Measurements from ENCODE around the gene AP1AR.
"Not testable (repeated sequence)": the region's sequence is repeated elsewhere in the genome, so short reads cannot be mapped to it uniquely, and the experiment has no call there.

The AP1AR gene, protein sequence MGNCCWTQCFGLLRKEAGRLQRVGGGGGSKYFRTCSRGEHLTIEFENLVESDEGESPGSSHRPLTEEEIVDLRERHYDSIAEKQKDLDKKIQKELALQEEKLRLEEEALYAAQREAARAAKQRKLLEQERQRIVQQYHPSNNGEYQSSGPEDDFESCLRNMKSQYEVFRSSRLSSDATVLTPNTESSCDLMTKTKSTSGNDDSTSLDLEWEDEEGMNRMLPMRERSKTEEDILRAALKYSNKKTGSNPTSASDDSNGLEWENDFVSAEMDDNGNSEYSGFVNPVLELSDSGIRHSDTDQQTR

DNA sequence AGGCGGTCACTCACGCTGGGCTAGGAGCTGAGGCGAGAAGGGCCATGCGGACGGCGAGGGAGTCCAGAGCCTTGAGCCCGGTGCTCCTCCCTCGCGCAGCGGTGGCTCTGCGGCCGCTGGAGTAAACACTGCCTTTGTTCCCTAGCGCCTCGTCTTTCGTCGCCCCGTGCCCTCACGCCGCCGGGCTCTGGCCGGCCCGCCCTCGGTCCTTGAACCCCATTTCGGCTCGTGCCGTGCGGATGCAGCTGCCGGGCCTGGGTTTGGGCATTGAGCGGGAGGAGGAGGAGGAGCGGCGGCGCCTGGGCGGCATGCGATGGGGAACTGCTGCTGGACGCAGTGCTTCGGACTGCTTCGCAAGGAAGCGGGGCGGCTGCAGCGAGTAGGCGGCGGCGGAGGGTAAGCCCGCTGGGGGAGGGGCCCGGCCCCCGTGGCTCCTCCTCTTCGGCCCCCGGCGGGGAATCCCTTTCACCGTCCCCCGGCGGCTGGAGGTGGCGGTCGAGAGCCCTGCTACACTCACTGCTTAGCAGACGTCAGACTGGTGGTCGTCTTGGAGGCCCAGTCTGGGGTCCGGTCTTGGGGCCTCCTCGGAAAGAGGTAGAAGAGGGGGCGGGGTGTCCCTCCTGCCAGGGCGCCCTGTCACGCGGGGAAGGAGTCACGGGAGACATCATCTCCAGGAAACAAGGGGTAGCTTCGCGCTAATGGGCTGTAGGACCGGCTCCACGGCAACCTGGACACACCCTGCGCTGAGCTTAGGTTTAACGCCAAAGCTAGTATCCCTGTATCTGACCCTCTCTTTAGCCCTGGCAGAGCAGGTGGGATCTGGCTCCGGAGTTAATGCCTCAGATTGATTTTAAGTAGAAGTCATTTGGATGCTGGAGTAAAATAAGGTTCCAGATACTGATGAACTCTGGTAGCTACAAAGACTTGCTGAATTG, at the start of gene AP1AR:
AP1AR (plus strand) TSS at position 9 of the 935 bp plus-strand sequence; CDS start at position 314, 305 bp downstream.
- DNase-seq (ENCODE audit: low read depth) = peak; percentile 68

DNA sequence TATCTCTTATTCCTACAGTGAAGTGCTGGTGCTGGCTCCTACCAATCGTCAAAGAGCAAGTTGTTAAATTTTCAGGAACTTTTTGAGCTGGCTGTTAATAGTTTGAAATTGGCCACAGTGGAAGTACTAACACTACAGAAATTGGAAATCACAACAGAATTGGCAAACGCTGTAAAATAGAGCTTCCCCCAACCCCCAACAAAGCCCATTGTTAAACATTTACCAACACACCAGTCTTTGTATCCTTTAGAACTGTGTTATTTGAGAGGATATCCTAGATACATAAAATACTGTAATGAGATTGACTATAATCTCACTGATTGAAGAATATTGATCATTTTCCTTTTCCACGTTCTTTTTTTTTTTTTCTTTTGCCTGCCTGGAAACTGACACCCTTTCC, 49.0 kb upstream of the AP1AR start:
- DNase-seq (ENCODE audit: low read depth) = no peak

DNA sequence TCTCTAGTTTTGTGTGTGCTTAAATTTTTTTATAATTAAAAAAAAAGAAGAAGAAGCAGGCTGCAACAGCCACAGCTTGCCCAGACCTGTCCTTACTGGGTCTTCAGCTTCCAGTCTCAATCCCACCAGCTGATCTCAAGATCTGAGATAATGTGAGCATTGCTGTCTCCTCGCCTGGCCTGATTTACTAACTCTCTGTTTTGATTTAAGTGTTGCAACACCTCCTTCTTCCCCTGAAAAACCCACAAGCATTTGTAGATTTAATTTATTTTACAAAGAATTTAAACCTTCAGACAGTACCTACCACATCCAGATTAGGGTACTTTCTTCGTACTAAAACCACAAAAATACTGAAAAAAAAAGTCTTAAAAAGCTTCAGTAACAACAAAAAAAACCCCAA, 48.3 kb upstream of the AP1AR start:
- no peak for DNase-seq (ENCODE audit: low read depth)

DNA sequence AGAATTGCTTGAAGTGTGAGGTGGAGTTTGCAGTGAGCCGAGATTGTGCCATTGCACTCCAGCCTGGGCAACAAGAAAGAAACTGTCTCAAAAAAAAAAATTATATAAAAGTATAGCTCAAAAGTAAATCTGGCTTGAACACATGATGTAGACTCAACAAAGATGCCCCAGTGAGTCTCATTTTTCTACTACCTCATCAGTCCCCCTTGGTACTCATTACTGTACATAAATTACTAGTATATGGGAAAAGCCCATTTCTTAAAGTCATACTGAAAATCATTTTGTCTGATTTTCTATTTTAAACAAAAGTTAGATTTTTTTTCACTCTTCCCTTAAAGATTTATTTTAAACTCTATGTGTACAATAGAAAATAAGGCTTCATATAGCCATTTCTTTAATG, 47.1 kb upstream of the AP1AR start:
- no peak for DNase-seq (ENCODE audit: low read depth)

DNA sequence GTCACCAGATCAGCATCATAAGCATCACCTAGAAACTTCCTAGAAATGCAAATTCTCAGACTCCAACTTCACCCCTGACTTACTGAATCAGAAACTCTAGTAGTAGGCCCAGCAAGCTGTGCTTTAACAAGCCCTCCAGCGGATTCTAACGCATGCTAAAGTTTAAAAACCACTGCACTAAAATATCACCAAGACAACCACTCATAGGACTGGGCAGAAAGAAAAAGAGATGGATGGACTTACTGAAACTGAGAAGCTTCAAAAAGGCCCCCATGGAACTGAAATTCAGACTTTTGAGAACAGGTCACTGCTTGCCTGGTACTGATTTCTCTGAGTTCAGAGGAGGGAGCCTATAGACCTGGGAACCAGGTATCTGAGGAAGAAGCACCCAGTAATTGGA, 46.3 kb upstream of the AP1AR start:
- no peak for DNase-seq (ENCODE audit: low read depth)

DNA sequence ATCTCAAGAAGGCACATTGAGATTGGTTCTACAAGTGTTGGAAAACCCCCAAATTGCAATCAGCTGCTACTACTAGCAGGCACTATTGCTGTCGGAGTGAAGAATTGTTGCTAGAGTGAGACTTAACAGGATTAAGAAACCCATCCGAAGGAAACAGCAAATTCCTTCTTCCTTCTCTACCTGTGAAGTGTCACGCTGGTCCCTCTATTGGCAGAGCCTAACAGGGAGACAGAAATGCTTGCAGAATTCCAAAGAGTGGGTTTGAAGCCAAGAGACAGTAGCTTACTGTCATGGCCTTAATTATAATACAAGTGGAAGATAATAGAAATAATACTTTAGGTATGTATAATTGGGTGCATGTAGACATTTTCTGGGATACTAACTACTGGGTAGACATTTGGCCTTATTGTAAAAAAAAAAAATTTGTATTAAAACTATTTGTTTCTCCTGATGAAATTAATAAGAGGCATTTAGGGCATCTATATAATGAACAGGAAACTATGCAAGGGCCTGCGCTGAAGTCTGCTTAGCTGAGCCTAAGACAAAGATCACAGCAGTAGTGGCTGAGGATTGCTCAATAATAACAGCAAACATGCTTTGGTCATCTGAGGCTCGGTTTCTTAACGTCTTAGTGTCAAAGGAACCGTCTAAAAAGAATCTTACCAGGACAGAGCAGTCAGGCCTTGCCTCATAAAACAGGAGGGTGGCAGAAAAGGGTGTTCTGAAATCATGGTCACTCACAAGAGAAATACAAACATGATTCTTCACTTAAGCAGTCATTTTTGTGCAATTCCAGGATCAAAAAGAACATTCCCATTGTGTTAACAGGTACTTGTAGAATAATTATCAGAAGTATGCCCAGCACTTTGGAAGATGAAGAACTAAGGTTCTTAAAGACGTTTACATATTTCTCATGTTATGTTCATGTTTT, 45.6 kb upstream of the AP1AR start:
- DNase-seq (ENCODE audit: low read depth) = no peak

DNA sequence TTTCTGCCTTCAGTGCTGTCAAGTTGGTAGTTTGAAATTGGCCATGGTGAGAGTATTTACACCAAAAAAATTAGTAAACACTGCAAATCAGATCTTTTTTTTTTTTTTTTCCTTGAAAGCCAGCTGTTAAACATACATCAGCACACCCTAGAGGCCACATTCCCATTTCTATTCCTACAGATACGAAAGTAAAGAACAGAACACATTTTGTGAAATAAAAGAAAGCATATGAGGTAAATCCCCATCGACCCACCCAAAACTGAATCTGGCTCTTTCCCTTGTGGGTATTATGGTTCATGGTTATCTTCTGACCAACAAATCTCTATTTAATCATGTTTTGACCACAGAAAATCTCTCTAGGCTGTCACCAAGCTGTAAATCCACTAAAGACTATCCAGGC, 41.8 kb upstream of the AP1AR start:
- no peak for DNase-seq (ENCODE audit: low read depth)

DNA sequence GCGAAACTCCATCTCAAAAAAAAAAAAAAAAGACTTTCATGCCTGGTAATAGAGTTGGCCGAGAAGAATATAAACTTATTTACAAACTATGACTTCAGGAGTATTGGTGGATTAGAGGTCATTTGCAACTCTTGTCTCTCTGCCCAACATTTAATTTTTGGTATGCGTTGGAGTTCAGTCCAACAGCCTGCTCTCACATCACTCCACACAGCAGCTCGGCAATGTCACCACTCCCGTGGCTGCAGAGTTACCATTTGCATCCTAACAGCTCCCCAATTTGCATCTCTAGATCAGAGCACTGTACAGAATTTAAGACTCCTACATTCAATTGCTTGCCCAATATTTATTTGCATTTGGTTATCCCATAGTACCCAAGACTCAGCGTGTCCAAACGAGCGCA, 40.9 kb upstream of the AP1AR start:
- DNase-seq (ENCODE audit: low read depth) = no peak

DNA sequence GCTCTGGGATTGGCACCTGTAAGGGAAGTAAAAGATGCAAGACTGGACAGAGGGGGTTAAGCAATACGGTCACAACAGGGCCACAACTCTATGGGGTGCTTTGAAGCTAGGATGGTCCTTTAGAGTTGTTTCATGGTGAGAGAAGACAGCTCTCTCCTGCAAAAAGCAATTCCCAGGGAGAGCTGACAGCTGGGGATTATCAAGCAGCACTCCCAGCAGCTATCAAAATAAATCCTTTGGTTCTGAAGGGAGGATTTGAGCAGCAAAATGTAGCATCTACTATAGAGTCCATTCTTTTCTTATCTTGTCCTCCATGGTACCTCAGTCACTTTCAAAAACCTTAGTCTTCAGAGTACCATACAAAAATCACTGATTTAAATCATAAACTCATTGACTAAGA, 35.1 kb upstream of the AP1AR start:
- DNase-seq (ENCODE audit: low read depth) = no peak

DNA sequence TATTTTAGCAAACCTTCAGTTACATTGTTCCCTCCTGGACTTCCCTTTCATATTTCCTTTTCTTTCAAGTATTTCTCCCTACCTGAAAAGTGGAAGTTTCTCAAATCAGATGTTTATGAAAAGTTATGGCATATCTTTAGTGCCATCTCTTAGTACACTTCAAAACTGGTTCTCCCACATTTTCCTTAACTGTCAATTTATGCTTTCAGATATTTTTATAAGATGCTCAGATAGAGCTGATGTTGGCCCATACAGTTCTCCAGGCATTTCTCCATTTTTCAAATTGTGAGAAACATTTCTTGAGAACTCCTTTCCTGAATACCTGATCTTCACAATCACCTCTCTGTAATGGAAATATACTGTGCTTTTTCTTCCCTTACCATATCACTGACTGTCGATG, 32.5 kb upstream of the AP1AR start:
- no peak for DNase-seq (ENCODE audit: low read depth)

DNA sequence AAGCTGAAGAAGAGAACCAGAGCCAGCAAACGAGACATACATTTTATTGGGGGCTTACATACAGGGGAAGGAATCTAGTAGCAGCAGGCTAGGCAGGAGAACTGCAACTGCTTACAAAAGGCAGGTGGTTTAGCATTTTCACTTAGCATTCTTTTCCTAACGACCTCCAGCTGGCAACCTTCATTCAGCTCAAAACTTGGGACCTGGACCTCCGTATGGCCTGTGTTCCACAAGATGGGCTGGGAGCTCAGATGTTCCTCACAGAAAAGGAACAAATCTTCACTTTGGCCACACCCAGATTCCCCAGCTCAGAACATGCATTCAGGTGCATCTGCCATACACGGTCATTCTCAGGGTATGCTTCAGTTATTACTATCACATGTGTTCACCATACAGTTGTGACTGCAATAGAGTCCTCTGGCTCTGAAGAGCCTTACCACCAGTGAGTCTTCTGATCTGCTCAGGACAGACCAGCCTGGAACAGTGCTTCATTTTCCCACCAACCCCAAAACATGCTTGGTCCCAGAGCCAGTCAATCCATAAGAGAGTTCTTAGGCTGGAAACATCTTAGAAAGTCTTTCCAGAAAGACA, 29.6 kb upstream of the AP1AR start:
- no peak for DNase-seq (ENCODE audit: low read depth)

DNA sequence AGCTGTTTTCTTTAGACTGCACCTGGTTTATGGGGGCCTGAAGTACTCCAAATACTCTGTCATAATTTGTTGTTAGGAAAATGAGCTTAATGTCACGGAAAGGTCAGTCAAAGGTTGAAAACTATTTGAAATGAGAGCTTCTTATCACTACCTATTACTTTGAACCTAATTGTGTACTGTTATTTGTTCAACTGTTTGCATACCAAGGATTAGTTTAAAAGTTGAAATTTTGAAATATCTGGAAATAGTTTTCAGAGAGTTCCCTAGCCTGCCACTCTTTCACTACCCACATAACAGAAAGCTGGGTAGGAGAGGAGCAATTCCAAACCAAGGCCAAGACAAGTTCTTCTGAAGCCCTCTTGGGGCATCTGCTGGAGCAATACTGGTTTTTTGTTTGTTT, 28.0 kb upstream of the AP1AR start:
- no peak for DNase-seq (ENCODE audit: low read depth)

DNA sequence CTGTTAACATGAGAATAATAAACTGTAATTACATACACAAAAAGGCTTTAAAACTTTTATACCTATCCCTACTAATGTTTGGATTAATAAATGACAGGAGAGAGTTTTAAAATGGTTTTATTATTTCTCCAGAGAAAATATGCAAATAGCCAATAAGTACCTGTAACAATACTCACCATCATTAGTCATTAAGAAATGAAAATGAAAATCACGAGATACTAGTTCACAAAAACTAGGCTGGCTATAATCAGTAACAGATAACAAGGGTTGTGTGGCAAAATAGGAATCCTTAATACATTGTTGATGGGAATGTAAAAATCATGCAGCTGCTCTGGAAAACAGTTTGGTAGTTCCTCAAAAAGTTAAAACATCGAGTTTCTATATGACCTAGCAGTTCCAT, 25.2 kb upstream of the AP1AR start:
- DNase-seq (ENCODE audit: low read depth) = no peak

DNA sequence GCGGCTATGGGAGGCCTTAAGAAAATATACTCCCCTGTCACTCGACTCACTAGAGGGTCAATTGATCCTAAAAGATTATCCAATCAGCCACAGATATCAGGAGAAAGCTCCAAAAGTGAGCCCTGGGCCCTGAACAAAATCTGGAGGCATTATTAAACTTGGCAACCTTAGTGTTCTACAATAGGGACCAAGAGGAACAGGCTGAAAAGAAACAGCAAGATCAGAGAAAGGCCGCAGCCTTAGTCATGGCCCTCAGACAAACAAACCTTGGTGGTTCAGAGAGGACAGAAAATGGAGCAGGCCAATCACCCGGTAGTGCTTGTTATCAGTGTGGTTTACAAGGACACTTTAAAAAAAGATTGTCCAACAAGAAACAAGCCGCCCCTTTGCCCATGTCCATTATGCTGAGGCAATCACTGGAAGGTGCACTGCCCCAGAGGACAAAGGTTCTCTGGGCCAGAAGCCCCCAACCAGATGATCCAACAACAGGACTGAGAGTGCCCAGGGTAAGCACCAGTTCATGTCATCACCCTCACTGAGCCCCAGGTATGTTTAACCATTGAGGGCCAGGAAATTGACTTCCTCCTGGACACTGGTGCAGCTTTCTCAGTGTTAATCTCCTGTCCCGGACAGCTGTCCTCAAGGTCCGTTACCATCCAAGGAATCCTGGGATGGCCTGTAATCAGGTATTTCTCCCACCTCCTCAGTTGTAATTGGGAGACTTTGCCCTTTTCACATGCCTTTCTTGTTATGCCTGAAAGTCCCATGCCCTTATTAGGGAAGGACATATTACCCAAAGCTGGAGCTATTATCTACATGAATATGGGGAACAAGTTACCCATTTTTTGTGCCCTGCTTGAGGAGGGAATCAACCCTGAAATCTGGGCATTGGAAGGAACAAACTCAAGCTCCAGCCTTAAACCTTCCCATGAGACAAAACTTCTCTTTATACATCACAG, 23.2 kb upstream of the AP1AR start:
- not testable (repeated sequence) for DNase-seq (ENCODE audit: low read depth)

DNA sequence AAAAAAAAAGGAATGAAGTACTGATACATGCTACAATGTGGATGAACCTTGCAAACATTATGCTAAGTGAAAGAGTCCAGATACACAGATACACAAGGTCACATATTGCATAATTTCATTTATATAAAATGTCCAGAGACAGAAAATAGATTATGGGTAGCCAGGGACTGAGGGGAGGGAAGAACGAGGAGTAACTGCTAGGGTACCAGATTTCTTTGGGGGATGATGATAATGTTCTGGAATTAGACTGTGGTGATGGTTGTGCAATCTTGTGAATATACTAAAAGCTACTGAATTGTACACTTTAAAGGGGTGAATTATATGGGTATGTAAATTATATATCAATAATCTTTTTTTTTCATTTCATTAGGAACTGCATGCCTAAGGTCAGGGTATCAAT, 20.8 kb upstream of the AP1AR start:
- DNase-seq (ENCODE audit: low read depth) = no peak

DNA sequence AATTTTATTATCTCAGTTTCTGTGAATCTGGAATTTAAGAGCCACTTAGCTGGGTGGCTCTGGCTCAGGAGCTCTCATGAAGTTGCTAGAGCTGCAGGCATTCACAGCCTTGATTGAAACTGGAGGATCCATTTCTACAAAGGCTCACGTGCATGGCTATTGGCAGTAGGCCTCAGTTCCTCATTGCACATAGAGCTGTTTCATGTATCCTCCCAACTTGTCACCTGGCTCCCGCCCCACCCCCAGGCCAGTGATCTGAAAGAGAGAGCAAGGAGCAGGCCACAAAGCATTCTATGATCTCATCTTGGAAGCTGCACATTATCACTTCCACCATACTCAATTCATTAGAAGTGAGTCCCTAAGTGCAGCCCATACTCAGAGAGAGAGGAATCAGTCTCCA, 18.5 kb upstream of the AP1AR start:
- DNase-seq (ENCODE audit: low read depth) = no peak

DNA sequence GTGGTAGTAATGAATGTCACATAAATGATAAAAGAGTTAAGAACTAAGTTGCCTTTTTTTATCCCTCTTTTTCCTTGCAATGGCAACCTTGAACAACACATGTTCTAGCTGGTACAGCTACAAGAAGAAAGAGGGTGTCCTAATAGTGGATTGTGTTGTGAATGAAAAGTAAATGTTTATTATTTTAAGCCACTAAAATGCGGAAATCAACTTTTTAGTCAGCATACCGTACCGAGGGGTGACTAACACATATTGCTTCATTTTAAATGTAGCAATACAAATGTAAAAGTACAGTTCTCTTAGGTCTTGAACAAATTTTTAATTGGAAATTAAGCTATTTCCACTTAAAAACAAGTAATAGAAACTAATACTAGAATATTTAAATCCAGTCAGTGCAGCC, 17.7 kb upstream of the AP1AR start:
- DNase-seq (ENCODE audit: low read depth) = no peak

DNA sequence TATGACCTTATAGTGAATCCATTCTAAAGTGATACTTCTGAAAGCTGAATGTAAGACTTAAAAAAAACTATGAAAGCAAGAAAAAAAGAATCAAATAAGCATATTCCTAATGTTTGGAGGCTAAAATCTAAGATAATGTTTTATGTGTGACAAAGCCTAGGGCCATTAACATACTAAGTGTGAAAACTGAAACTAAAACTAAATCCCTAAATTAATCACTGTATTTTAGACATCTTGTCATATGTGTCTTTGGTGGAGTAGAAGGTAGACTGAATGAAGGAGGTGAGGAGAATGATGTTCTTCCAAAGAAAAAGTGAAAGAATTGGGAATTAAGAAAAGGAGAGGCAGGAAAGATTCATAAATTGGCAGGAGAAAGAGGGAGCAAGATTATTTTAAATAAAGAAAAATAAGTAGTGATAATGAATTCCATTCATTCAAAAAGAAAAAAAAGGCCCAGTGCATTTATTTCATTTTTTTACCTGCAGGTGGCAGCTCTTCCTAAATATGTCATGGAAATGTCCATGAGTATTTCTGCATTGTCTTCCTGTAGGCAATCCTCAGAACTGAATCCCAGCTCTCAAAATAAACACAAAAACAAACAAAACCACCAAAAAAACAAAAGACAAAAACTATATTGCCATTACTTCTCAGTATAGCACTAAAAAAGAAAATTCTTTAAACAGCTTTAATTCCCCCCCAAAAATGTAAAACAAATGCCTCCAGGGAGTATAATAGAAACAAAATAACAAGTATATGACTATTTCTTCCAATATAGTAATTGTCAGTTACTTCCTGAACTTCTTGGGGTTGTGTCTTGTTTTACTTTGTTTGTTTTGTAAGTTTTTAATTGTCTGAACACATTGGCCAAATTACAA, 17.0 kb upstream of the AP1AR start:
- no peak for DNase-seq (ENCODE audit: low read depth)

DNA sequence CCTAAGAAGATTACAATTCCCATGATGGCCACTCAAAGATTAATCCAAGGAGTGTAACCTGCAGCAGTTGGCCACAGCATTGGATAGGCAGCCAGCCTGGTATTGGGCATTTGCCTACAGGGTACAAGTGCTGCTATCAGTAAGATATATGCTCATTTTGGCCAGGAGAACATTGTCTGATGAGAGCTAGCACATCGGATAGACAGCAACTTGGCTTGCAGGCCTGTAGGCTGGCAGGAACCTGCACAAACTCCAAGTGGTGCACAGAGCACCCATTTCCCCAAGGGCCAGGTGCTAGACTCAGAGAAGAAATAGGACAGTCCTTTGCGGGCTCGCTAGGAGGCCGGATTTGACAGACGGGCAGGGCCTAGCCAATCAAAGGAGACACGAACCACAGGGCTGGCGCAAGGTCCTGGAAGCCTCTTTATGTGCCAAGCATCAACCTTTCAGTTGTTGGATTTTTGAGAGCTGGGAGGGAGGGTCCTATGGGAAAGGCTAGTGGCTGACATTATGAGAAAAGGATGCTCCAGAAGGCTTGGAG, 11.7 kb upstream of the AP1AR start:
- DNase-seq (ENCODE audit: low read depth) = no peak
